OCI-LY3 (cell line): ENCODE measurements around the gene S1PR5.

ENCODE experiments used
- EZH2phosphoT487 ChIP-seq: fragments of 200-600 bp; shearing (Covaris generic); IDR thresholded peaks from 2 replicates; pipeline ENCODE4 v1.6.1; 2018; ENCODE audit warnings: antibody characterized with exemption, mixed run types, low read depth
- TF ChIP-seq, protein P1 (sequence below): fragments of 200-600, 300-600 bp; sonication (generic); IDR thresholded peaks from 2 replicates; pipeline ENCODE4 v1.5.1; 2014; ENCODE audit warnings: antibody characterized with exemption, low read length, low read depth

GRCh38 chr19:10562609-10563008 is 45.4 kb upstream of the S1PR5 start:
- TF ChIP-seq, protein P1, sequence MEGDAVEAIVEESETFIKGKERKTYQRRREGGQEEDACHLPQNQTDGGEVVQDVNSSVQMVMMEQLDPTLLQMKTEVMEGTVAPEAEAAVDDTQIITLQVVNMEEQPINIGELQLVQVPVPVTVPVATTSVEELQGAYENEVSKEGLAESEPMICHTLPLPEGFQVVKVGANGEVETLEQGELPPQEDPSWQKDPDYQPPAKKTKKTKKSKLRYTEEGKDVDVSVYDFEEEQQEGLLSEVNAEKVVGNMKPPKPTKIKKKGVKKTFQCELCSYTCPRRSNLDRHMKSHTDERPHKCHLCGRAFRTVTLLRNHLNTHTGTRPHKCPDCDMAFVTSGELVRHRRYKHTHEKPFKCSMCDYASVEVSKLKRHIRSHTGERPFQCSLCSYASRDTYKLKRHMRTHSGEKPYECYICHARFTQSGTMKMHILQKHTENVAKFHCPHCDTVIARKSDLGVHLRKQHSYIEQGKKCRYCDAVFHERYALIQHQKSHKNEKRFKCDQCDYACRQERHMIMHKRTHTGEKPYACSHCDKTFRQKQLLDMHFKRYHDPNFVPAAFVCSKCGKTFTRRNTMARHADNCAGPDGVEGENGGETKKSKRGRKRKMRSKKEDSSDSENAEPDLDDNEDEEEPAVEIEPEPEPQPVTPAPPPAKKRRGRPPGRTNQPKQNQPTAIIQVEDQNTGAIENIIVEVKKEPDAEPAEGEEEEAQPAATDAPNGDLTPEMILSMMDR, result no peak
- TF ChIP-seq EZH2phosphoT487, result no peak
